Colon (tissue), 2 donors: ENCODE data around the gene GP9.

Source experiments
- FAIRE-seq: peaks from 2 replicates; lab custom pipeline; 2012; peaks lifted over from hg19 to GRCh38; lab: Jason Lieb, UNC
- donor health status: control.
- donor health status: control.

GP9 gene

DNA sequence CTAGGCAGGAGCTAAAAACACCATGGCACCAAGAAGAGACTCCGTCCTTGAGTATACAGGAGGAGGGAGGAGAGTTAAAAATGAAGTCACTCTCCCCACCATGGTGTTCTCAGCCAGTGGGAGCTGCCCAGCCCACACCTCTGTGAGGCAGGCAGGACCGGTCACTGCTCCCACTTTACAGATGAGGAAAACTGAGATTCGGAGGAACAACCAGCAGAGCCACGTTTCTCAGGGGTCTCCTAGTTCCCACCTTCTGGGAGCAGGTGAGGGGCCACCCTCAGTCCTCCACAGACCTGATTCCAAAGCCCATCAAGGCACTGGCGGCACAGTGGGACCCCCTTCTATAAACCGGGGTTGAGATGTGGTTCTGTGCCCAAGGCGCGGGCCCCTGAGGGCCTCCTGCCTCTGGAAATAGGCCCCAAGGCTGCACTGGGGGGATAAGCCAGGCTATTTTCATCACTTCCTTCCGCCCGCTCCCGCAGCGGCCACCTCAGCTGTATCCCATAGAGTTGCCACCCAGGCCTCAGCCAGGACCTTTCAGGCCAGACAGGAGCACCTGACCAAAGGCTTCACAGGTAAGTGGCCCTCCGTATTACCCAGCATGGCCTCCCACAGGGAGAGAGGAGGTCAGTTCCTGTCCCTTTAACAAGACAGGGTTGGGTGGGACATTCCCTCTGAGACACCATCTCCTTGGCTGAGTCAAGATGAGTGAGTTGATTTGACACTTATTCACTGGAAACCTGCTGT is at the start of gene GP9:
Gene GP9 (plus strand): TSS at position 504 of the 747 bp plus-strand sequence. CDS start 961 bp downstream, outside the sequence.
- FAIRE-seq, result no peak

GRCh38 chr3:129013491-129013891 is 47.1 kb upstream of the GP9 start:
- no peak for FAIRE-seq

DNA sequence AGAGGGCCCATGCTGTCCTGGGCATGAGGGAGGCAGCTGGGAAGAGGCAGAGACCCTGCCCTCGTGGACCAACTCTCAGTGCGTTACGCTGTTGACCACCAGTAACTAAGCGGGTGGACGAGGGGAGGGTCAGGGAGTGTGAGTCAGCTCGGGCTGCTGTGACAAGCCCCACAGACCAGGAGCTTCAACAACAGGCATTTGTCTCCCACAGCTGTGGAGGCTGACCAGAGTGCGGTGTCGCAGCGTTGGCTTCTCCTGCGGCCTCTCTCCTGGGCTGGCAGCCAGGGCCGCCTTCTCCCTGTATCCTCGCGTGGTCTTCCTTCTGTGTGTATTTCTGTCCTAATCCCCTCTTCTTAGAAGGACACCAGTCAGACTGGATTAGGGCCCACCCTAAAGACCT is 46.4 kb upstream of the GP9 start:
- no peak for FAIRE-seq

GRCh38 chr3:129014793-129015345 is 45.7 kb upstream of the GP9 start:
- FAIRE-seq, result no peak

DNA sequence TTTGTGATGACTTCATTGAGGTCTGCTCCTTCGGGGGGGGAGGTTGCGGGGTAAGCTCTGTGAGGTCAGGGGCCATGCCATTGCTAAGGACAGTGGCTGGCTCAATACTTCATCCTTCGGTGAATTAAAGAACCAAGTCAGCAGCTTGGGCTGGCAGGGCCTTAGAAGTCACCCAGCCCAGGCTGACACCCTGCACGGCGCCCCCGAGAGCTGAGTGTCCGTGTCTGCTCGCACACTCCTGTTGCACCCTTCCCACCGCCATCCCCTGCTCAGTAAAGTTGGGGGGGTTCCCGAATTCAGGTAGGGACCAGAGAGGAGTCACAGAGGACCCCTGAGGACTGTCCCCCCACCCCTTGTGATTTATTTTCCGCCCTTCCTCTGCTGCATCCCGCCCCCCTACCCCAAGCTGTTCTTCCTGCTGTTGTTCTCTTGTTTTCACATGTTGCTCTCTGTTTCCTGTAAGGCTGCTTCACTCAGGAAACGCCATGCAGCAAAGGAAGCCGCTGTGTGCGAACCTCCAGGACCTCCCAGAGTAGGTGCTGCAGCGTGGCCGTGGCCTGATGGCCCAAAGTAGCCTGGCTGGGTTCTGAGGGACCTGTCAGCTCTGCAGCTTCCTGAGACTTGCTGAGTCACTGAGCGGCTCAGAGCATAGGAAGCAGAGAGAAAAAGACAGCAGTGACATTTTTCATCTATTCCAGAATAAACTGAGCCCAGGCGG is 45.0 kb upstream of the GP9 start:
- no peak for FAIRE-seq

- no peak for FAIRE-seq
Observed at GRCh38 chr3:129016356-129016719, 44.2 kb upstream of the GP9 start.

GRCh38 chr3:129016720-129017483 is 43.7 kb upstream of the GP9 start:
- FAIRE-seq, result no peak

- FAIRE-seq, result no peak
Observed at GRCh38 chr3:129017484-129017899, 43.1 kb upstream of the GP9 start.

DNA sequence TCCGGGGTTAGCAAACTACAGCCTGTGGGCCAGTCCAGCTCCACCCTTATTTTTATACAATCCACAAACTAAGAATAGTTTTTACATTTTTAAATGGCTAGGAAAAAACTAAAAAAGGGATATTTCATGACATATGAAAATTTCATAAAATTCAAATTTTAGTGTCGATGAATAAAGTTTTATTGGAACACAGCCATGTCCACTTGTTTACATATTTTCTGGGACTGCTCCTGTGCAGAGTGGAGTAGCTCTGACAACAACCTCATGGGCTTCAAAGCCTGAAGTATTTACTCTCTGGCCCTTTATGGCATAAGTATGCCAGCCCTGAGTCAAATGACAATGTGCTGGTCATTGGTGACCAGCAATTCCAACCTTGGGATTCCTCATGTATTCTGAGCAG is 42.3 kb upstream of the GP9 start:
- no peak for FAIRE-seq

DNA sequence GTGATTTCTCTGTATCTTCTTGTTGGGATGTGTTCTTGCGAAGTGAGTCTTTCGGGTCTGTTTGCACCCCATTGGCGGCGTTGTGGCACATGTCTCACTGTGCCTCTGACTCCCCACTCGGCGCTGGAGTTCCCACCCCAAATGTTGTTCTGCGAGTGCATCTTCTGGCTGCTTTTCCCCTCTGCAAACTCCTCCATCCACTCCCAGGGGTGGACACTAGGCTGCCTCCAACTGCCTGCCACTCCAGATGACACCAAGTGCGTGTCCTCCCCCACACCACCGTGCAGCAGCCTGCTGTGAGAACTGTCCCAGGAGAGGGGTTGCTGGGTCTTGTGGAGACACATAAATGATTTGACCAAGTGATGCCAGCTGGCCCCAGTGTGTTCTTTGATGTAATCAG is 41.8 kb upstream of the GP9 start:
- FAIRE-seq, result no peak

- FAIRE-seq, result no peak
Observed at GRCh38 chr3:129019266-129019665, 41.3 kb upstream of the GP9 start.

GRCh38 chr3:129020691-129021090 is 39.9 kb upstream of the GP9 start:
- FAIRE-seq, result no peak

- FAIRE-seq, result no peak
Observed at GRCh38 chr3:129021140-129021551, 39.4 kb upstream of the GP9 start.

- FAIRE-seq, result no peak
Observed at GRCh38 chr3:129022114-129023007, 38.2 kb upstream of the GP9 start.

GRCh38 chr3:129023008-129023358 is 37.6 kb upstream of the GP9 start:
- FAIRE-seq, result no peak

GRCh38 chr3:129023909-129024308 is 36.7 kb upstream of the GP9 start:
- no peak for FAIRE-seq

DNA sequence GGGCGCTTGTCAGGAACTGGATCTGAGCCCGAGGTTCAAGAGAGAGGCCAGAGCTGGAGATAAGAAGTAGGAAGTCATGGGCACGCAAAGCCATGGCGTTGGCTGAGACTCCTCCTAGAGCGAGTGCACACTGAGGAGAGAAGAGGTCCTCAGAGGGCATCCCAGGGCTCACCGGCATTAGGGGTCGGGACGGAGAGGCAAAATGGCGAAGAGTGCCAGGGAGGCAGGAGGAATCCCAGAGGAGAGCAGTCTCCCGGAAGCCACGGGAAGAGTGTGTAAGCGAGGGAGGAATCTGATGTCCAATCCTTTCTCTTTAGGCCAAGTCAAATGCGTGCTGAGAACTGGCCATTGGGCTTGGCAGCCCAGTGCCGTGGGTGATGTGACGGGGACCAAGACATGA is 35.5 kb upstream of the GP9 start:
- no peak for FAIRE-seq

- no peak for FAIRE-seq
Observed at GRCh38 chr3:129025691-129026435, 34.7 kb upstream of the GP9 start.

GRCh38 chr3:129026728-129027543 is 33.6 kb upstream of the GP9 start:
- no peak for FAIRE-seq

GRCh38 chr3:129027544-129027880 is 33.1 kb upstream of the GP9 start:
- FAIRE-seq, result no peak
